ENCODE measurements around the gene PPP1R14B. TPM values are rescaled to one million over a fixed set of nuclear protein-coding genes. Genes with fewer than 3 reads are reported as not detected.
A peak's percentile ranks its signal among the peaks of the same experiment; 100 is the strongest.

Gene PPP1R14B
- total RNA-seq, 3 donors from 2014 or later: 73.6 to 142 (median 87.5) TPM

DNA sequence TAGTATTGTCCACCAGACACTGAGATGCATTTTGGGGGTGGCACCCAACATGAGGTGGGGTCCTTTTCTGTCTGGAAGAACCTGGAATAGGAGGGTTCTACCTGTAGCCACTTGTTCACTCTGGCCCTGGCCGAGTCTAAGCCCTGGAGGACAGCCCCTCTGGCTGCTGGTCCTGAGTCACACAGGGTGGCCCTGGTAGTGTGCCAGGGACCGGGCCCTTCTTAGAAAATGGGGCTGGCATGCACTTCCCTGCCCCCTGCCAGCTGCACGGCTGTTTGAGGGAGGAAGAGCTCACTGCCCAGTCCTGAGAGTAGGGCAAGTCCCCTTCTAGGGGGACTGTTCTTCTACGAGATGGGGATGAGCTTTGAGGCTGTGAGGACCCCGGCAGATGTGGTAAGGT, 6.7 kb upstream of the PPP1R14B start:
- intact Hi-C loops (cut with DNase I, micrococcal nuclease): no loop called here
- ATAC-seq: no peak
- no peak for TF ChIP-seq CTCF (IDR thresholded peaks at IDR 0.05)
- H3K36me3 ChIP-seq (ENCODE audit: low read depth): peaks cover 3% of the 10 kb centered on the region
- H3K4me3 ChIP-seq: no peak overlapping the region
- DNase-seq: no peak
- no peaks in the 10 kb centered on the region for H3K9me3 ChIP-seq
- peaks cover 16% of the 10 kb centered on the region for H3K4me1 ChIP-seq (ENCODE audit: low read depth)

- Histone ChIP-seq H3K36me3 (ENCODE audit: low read depth) (peaks cover 3% of the 10 kb centered on the region), H3K4me3 (no peak overlapping the region), H3K4me1 (ENCODE audit: low read depth) (peaks cover 17% of the 10 kb centered on the region), H3K9me3 (no peaks in the 10 kb centered on the region)
- ATAC-seq (no peak), DNase-seq (no peak)
- intact Hi-C loops (cut with DNase I, micrococcal nuclease): no loop called here
- no peak for TF ChIP-seq CTCF (IDR thresholded peaks at IDR 0.05)
Measured at GRCh38 chr11:64253043-64253442, 6.3 kb upstream of the PPP1R14B start.

DNA sequence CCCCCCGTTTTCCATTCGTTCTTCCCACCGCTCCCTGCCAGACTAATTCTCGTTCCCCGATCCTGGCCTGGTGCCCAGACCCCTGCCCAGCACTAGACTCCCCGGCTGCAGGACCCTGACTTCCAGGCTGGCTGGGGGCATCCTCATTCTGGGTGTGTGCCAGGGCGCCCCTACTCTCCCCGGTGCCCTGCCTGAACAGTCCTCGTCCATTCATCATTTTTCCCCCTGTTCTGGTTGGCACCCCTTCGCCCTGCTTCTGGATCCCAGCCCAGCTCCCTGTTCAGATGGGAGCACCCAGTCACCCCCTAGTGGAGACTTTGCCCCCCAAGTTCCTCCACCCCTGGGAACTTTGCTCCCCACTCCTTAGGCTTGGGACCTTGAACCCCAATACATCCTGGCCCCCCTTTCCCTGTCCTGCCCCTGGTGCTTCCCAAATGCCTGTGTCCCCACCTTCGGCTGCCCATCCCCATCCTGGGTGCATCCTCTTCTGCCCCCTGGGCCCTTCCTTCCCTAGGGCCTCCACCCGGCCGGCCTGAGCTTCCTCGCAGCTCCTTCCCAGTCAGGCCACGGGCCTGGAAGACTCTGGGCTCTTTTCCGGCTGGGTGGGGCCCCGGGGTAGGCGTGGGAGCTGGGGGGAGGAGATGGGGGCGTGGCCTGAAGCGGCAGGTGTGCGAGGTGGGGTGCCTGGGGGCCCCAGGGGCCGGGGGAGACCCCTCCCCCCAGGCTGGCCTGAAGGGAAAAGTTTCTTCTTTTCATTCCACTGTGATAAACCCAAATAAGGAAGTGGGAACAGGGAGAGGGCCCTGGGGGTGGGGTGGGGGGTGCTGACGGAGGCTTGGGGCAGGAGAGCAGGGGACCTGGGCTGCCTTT, 5.5 kb upstream of the PPP1R14B start:
- no peaks in the 10 kb centered on the region for H3K36me3 ChIP-seq (ENCODE audit: low read depth)
- H3K4me1 ChIP-seq (ENCODE audit: low read depth): peaks cover 22% of the 10 kb centered on the region
- TF ChIP-seq CTCF (IDR thresholded peaks at IDR 0.05): no peak
- no peaks in the 10 kb centered on the region for H3K9me3 ChIP-seq
- intact Hi-C loops (cut with DNase I, micrococcal nuclease): no loop called here
- peak overlapping the region; percentile 78 for H3K4me3 ChIP-seq
- DNase-seq (peak; percentile 90 to 92 (median 91)), ATAC-seq (peak; percentile 82)

GRCh38 chr11:64251753-64252002, 4.9 kb upstream of the PPP1R14B start:
- Histone ChIP-seq H3K9me3 (no peaks in the 10 kb centered on the region), H3K36me3 (ENCODE audit: low read depth) (no peaks in the 10 kb centered on the region), H3K4me1 (ENCODE audit: low read depth) (peaks cover 22% of the 10 kb centered on the region), H3K4me3 (peak overlapping the region; percentile 78)
- ATAC-seq: no peak
- no peak for TF ChIP-seq CTCF (IDR thresholded peaks at IDR 0.05)
- DNase-seq: no peak
- intact Hi-C loops (cut with DNase I, micrococcal nuclease): no loop called here

DNA sequence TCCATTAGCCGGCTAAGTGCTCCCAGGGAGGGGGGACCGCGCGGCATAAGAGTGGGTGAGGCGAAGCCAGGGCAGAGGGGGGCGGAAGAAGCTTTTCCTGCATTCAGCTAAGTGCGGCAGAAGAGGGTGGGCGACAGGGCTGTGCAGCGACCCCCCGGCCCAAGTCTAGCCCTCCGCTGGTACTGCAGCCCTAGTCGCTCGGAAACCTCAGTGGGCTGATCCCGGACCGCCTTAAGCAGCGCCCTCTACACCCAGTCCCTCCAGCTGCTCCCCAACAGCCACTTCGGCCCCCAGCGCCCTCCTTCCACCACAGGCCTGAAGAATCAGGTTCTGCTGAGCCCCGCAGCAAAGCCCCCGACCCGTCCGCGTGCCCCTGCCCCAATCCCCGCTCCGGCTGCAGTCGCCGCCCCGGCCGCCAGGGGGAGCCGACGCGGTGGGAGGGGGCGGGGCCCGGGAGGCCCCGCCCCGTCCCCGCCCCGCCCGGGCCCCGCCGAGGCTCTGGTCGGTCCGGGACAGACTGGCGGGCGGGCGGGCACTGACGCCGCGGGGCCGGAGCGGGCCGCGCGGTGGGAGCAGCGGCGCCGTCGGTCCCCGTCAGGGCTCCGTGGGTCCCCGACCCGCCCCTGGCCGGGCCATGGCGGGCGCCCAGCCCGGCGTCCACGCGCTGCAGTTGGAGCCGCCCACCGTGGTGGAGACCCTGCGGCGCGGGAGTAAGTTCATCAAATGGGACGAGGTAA, 4.4 kb upstream of the PPP1R14B start, which contains the start of gene PLCB3:
Gene PLCB3 (plus strand): TSS at position 515 of the 737 bp plus-strand sequence. CDS start 120 bp downstream, at position 635.
- intact Hi-C loops (cut with DNase I, micrococcal nuclease): no loop called here
- no peaks in the 10 kb centered on the region for H3K36me3 ChIP-seq (ENCODE audit: low read depth)
- H3K4me1 ChIP-seq (ENCODE audit: low read depth): peaks cover 22% of the 10 kb centered on the region
- peak within 1 kb of the TSS; percentile 78 for H3K4me3 ChIP-seq
- no peaks in the 10 kb centered on the region for H3K9me3 ChIP-seq
- TF ChIP-seq CTCF (IDR thresholded peaks at IDR 0.05): peak; percentile 94
- DNase-seq: peak; percentile 69 to 83 (median 77)
- peak; percentile 74 for ATAC-seq

Data from mucosa of descending colon (tissue), 3 donors.